ENCODE measurements around the gene BCL2L14.

BCL2L14 gene

GRCh38 chr12:12025799-12026386 is 44.8 kb upstream of the BCL2L14 start (continued):
- no peak for TF ChIP-seq ZNF311 (tag by site-specific recombination; IDR thresholded peaks at IDR 0.05; ENCODE audit: borderline replicate concordance)
- no peak for TF ChIP-seq ZSCAN18 (tag by site-specific recombination; IDR thresholded peaks at IDR 0.05)
- no peak for TF ChIP-seq ZNF16 (tag by site-specific recombination; IDR thresholded peaks at IDR 0.05; ENCODE audit: low read depth)
- no peak for TF ChIP-seq GFI1B (tag by site-specific recombination; IDR thresholded peaks at IDR 0.05)
- TF ChIP-seq ZNF654 (tag by site-specific recombination; IDR thresholded peaks at IDR 0.05; ENCODE audit: low read depth), result no peak
- TF ChIP-seq ZNF521 (tag by site-specific recombination; IDR thresholded peaks at IDR 0.05), result no peak
- TF ChIP-seq ZNF701 (tag by site-specific recombination; IDR thresholded peaks at IDR 0.05), result no peak

- Histone ChIP-seq H3K4me1 (ENCODE audit: control insufficient read depth, insufficient read depth, low read length) (no peaks in the 10 kb centered on the region), H3K9me3 (ENCODE audit: control insufficient read depth, insufficient read depth, low read depth, low read length) (no peaks in the 10 kb centered on the region), H3K27ac (ENCODE audit: extremely low read depth, low read depth, low read length) (no peak overlapping the region), H3K36me3 (ENCODE audit: control insufficient read depth in 2 of 2, insufficient read depth in 1 of 2, low read length in 2 of 2) (no peaks in the 10 kb centered on the region), H3K4me3 (ENCODE audit: low read depth, low read length) (no peak overlapping the region)
- TF ChIP-seq ZNF560 (tag by site-specific recombination; IDR thresholded peaks at IDR 0.05; ENCODE audit: borderline replicate concordance), result no peak
- no peak for TF ChIP-seq MYNN (tag by site-specific recombination; IDR thresholded peaks at IDR 0.05; ENCODE audit: borderline replicate concordance)
- no peak for TF ChIP-seq MEIS1 (CRISPR knock-in tag; IDR thresholded peaks at IDR 0.05; ENCODE audit: borderline replicate concordance)
- no peak for TF ChIP-seq ZNF426 (tag by site-specific recombination; IDR thresholded peaks at IDR 0.05)
- TF ChIP-seq ZNF571 (tag by site-specific recombination; IDR thresholded peaks at IDR 0.05), result no peak
- no peak for TF ChIP-seq ZNF311 (tag by site-specific recombination; IDR thresholded peaks at IDR 0.05; ENCODE audit: borderline replicate concordance)
- TF ChIP-seq SETDB1 (IDR thresholded peaks at IDR 0.05; ENCODE audit: insufficient read length, low read length), result no peak
- no peak for TF ChIP-seq ZNF792 (tag by site-specific recombination; IDR thresholded peaks at IDR 0.05)
- no peak for TF ChIP-seq ZBTB1 (tag by site-specific recombination; IDR thresholded peaks at IDR 0.05)
- no peak for TF ChIP-seq ZNF121 (tag by site-specific recombination; IDR thresholded peaks at IDR 0.05)
- no peak for TF ChIP-seq ZNF248 (tag by site-specific recombination; IDR thresholded peaks at IDR 0.05)
- no peak for TF ChIP-seq ZNF530 (tag by site-specific recombination; IDR thresholded peaks at IDR 0.05; ENCODE audit: low read depth)
- TF ChIP-seq ZNF658 (tag by site-specific recombination; IDR thresholded peaks at IDR 0.05), result no peak
- ChIA-PET CTCF (no interaction called here), POLR2A (no interaction called here)
Measured at GRCh38 chr12:12028668-12029402, 41.9 kb upstream of the BCL2L14 start.

DNA sequence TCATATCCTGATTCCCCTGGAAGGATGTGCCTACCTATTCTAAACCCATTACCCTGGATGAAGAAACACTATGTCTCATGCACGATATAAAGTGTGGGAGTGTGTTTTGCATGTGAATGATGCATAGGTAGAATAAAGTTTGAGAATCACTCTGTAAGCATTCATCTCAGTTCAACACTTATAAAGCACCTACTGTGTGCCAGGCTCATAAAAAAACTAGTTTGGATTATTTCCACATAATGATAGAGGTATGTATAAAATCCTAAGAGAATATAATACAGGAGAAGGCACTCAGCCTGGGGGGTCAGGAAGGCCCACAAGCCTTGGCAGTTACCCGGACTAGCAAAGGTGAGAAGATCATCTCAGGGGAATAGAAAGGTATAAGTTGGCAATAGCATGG is 41.1 kb upstream of the BCL2L14 start:
- ChIA-PET CTCF (interaction anchor here (0.6 kb wide), 1 partner anchor 316 kb away, joined by 3 read pairs; no protein-coding TSS in a partner anchor), POLR2A (no interaction called here)
- Histone ChIP-seq H3K4me1 (ENCODE audit: control insufficient read depth, insufficient read depth, low read length) (no peaks in the 10 kb centered on the region), H3K27ac (ENCODE audit: extremely low read depth, low read depth, low read length) (no peak overlapping the region), H3K36me3 (ENCODE audit: control insufficient read depth in 2 of 2, insufficient read depth in 1 of 2, low read length in 2 of 2) (no peaks in the 10 kb centered on the region), H3K9me3 (ENCODE audit: control insufficient read depth, insufficient read depth, low read depth, low read length) (no peaks in the 10 kb centered on the region), H3K4me3 (ENCODE audit: low read depth, low read length) (no peak overlapping the region)
- TF ChIP-seq ZNF558 (tag by site-specific recombination; IDR thresholded peaks at IDR 0.05) (no peak), ZNF19 (tag by site-specific recombination; IDR thresholded peaks at IDR 0.05; ENCODE audit: low read depth) (no peak), KLF16 (tag by site-specific recombination; IDR thresholded peaks at IDR 0.05) (no peak)
